ENCODE results near the gene SLC6A19.
A peak's percentile ranks its signal among the peaks of the same experiment; 100 is the strongest.

SLC6A19 gene

GRCh38 chr5:1194378-1194777, 7.0 kb upstream of the SLC6A19 start:
- DNase-seq (ENCODE audit: low spot score): no peak

- DNase-seq (ENCODE audit: low spot score): no peak
Observed at GRCh38 chr5:1195439-1195838, 6.0 kb upstream of the SLC6A19 start.

GRCh38 chr5:1195916-1196315, 5.5 kb upstream of the SLC6A19 start:
- DNase-seq (ENCODE audit: low spot score): no peak

GRCh38 chr5:1196562-1196961, 4.8 kb upstream of the SLC6A19 start:
- no peak for DNase-seq (ENCODE audit: low spot score)

- DNase-seq (ENCODE audit: low spot score): no peak
Observed at GRCh38 chr5:1197876-1198666, 3.3 kb upstream of the SLC6A19 start.

- no peak for DNase-seq (ENCODE audit: low spot score)
Observed at GRCh38 chr5:1199340-1199648, 2.1 kb upstream of the SLC6A19 start.

- DNase-seq (ENCODE audit: low spot score): no peak
Observed at GRCh38 chr5:1199649-1200494, 1.5 kb upstream of the SLC6A19 start.

GRCh38 chr5:1200495-1201326, 684 bp upstream of the SLC6A19 start:
- no peak for DNase-seq (ENCODE audit: low spot score)

- no peak for DNase-seq (ENCODE audit: low spot score)
Observed at GRCh38 chr5:1202026-1202797, 817 bp downstream of the SLC6A19 start.

- no peak for DNase-seq (ENCODE audit: low spot score)
Observed at GRCh38 chr5:1202798-1203185, 1.4 kb downstream of the SLC6A19 start.

GRCh38 chr5:1203311-1203967, 2.0 kb downstream of the SLC6A19 start:
- DNase-seq (ENCODE audit: low spot score): no peak

GRCh38 chr5:1203968-1204692, 2.7 kb downstream of the SLC6A19 start:
- no peak for DNase-seq (ENCODE audit: low spot score)

- peak; percentile 46 for DNase-seq (ENCODE audit: low spot score)
Observed at GRCh38 chr5:1204693-1205242, 3.4 kb downstream of the SLC6A19 start.

GRCh38 chr5:1205255-1206180, 4.1 kb downstream of the SLC6A19 start:
- no peak for DNase-seq (ENCODE audit: low spot score)

GRCh38 chr5:1206521-1207412, 5.4 kb downstream of the SLC6A19 start:
- DNase-seq (ENCODE audit: low spot score): no peak

- DNase-seq (ENCODE audit: low spot score): no peak
Observed at GRCh38 chr5:1207555-1207954, 6.2 kb downstream of the SLC6A19 start.

- DNase-seq (ENCODE audit: low spot score): no peak
Observed at GRCh38 chr5:1208221-1208742, 6.9 kb downstream of the SLC6A19 start.
